WERI-Rb-1 (cell line): Measurements from ENCODE around the gene KLHL36.
"Not testable (repeated sequence)": the region's sequence is repeated elsewhere in the genome, so short reads cannot be mapped to it uniquely, and the experiment has no call there.

ENCODE experiments used
- DNase-seq: peaks from one replicate; pipeline ENCODE4 v3.0.0-alpha.2; 2020
- H3K27ac ChIP-seq: fragments of 250-450 bp; sonication (Bioruptor Pico); 2 replicates; pipeline ENCODE4 v1.5.1; 2020; ENCODE audit warnings: mild to moderate bottlenecking, moderate library complexity
- H3K27me3 ChIP-seq: fragments of 250-450 bp; sonication (Bioruptor Pico); 2 replicates; pipeline ENCODE4 v1.5.1; 2021; ENCODE audit warnings: mild to moderate bottlenecking, low read depth, moderate library complexity; ENCODE audit not compliant: insufficient read depth, severe bottlenecking
- H3K36me3 ChIP-seq: fragments of 250-450 bp; sonication (Bioruptor Pico); 2 replicates; pipeline ENCODE4 v1.5.1; 2020; ENCODE audit warnings: mild to moderate bottlenecking, moderate library complexity
- H3K4me3 ChIP-seq: 2 replicates; pipeline ENCODE4 v1.5.1; 2011; ENCODE audit warnings: low read depth, mild to moderate bottlenecking, control low read depth, low read length
- H3K9me3 ChIP-seq: fragments of 250-450 bp; sonication (Bioruptor Pico); 2 replicates; pipeline ENCODE4 v1.5.1; 2021; ENCODE audit warnings: mild to moderate bottlenecking, moderate library complexity; ENCODE audit not compliant: severe bottlenecking
- TF ChIP-seq, protein P1 (sequence below): IDR thresholded peaks from 2 replicates; pipeline ENCODE4 v1.5.1; 2011; ENCODE audit warnings: low read depth, mild to moderate bottlenecking, control low read depth, inconsistent platforms, low read length

The KLHL36 gene

DNA sequence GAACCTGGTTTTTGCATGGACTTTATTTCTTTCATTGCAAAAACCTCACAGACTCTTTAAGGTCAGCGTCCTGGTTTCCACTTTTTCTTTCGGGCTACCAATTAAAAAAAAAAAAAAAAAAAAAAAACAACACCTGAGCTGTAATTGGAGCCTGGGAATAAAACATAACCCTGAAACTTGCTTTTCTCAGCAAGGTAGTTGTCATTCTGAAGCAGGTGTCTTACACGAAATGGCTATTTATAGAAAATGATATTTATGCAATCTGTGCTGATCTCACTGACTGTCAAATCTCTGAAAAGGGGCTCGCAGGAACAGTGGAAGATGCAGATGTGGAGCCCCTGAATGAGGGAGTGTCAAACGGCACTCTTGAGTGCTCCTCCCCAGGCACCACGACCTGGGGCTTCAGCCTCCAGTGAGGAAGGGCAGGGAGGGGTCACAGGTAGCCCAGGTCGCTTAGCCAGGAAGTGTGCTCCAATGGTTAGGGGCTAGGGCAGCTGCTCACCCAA, 20.0 kb upstream of the KLHL36 start:
- Histone ChIP-seq H3K9me3 (no peaks in the 10 kb centered on the region), H3K4me3 (no peak overlapping the region), H3K27ac (no peak overlapping the region), H3K27me3 (no peaks in the 10 kb centered on the region), H3K36me3 (no peaks in the 10 kb centered on the region)
- DNase-seq, result no peak
- TF ChIP-seq, protein P1, sequence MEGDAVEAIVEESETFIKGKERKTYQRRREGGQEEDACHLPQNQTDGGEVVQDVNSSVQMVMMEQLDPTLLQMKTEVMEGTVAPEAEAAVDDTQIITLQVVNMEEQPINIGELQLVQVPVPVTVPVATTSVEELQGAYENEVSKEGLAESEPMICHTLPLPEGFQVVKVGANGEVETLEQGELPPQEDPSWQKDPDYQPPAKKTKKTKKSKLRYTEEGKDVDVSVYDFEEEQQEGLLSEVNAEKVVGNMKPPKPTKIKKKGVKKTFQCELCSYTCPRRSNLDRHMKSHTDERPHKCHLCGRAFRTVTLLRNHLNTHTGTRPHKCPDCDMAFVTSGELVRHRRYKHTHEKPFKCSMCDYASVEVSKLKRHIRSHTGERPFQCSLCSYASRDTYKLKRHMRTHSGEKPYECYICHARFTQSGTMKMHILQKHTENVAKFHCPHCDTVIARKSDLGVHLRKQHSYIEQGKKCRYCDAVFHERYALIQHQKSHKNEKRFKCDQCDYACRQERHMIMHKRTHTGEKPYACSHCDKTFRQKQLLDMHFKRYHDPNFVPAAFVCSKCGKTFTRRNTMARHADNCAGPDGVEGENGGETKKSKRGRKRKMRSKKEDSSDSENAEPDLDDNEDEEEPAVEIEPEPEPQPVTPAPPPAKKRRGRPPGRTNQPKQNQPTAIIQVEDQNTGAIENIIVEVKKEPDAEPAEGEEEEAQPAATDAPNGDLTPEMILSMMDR, result no peak

DNA sequence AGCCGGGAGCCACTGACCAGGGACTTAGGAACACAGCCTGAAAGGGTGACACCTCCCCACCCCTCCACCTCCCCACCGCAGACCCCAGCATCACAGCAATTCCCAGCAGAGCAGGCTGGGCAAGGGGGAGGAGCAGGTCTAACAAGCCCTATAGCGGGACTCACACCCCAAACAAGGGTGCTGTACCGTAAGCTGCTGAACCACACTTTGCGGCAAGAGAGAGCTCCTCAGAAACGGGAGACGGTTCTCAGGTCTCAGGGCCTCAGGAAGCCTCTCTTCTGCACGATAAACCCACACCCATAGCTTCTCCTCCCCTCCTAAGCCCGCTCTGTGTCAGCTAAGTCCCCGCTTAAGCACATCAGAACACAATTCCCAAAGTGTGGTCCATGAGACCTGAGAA, 18.7 kb upstream of the KLHL36 start:
- TF ChIP-seq, protein P1, result no peak
- H3K9me3 ChIP-seq, result no peaks in the 10 kb centered on the region
- no peak for DNase-seq
- H3K4me3 ChIP-seq, result no peak overlapping the region
- no peak overlapping the region for H3K27ac ChIP-seq
- no peaks in the 10 kb centered on the region for H3K27me3 ChIP-seq
- H3K36me3 ChIP-seq, result no peaks in the 10 kb centered on the region

DNA sequence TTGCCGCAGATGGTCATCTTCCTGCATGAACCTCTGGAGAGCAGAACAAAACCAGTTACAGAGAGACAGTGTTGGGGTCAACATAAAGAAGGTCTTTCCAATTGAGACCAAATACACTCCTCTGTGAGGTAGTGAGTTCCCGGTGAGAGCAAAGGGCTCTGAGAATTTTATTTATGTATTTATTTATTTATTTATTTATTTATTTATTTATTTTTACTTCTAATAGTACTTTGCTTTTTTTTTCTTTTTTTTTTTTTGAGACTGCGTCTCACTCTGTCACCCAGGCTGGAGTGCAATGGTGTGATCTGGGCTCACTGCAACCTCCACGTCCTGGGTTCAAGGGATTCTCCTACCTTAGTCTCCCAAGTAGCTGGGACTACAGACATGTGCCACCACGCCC, 18.3 kb upstream of the KLHL36 start:
- no peaks in the 10 kb centered on the region for H3K27me3 ChIP-seq
- no peak overlapping the region for H3K27ac ChIP-seq
- no peaks in the 10 kb centered on the region for H3K9me3 ChIP-seq
- no peak overlapping the region for H3K4me3 ChIP-seq
- H3K36me3 ChIP-seq, result no peaks in the 10 kb centered on the region
- no peak for DNase-seq
- TF ChIP-seq, protein P1, result no peak

DNA sequence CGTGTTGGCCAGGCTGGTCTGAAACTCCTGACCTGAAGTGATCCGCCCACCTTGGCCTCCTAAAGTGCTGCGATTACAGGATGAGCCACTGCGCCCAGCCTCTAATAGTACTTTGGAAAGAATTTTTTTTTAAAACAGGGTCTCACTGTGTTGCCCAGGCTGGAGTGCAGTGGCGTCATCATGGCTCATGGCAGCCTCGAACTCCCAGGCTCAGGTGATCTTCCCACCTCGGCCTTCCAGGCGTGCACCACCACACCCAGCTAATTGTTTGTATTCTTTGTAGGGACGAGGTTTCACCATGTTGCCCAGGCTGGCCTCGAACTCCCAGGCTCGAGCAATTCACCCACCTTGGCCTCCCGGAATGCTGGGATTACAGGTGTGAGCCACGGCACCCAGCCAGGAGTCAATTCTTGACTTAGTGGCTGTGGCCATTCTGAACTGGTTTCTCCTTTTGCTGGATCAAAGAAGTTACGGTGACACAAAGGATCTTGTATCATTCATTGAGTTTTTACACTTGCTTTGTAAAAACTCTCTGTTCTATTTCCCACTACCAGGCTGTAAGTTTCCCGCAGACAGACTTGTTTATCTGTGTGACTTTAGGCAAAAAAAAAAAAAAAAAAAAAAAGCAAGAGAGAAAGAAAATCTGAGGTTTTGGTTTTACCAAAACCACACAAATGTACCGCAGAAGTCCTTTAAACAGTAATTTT, 17.7 kb upstream of the KLHL36 start:
- no peak for DNase-seq
- Histone ChIP-seq H3K27ac (no peak overlapping the region), H3K27me3 (no peaks in the 10 kb centered on the region), H3K36me3 (no peaks in the 10 kb centered on the region), H3K9me3 (no peaks in the 10 kb centered on the region), H3K4me3 (no peak overlapping the region)
- TF ChIP-seq, protein P1, result no peak

DNA sequence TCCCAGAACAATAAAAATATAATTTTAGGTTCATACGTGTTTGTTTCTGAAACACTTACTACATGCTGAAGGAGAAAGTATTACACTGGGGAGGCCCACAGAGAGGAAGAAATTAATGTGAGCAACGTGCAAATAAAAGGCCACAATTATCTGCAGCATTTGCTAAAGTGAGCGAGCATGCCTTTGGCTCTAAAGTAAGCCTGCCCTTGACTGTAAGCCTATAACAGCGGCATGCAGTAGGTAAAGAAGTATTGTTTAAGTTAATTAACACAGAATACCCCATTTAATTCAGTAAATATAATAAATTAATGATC, 17.2 kb upstream of the KLHL36 start:
- TF ChIP-seq, protein P1, result no peak
- no peak for DNase-seq
- H3K27ac ChIP-seq, result no peak overlapping the region
- no peak overlapping the region for H3K4me3 ChIP-seq
- H3K9me3 ChIP-seq, result no peaks in the 10 kb centered on the region
- no peaks in the 10 kb centered on the region for H3K36me3 ChIP-seq
- no peaks in the 10 kb centered on the region for H3K27me3 ChIP-seq

DNA sequence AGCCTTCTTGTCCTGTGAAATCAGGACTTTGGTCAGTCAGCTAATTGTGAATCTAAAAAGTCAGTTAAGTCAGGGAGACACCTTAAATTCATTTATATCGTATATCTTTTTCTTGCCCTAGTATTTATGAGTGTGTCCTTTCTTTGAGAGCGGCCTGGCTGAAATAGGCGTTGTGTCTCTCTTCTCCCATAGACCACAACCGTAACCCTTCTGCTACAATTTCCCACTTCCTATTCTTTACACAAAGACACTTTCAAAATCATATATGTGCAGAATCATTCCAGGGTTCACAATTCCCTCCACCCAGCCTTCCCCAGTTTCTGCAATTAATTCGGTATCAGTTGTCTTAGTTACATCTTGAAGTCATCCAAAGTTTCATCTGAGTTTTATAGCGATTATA, 16.4 kb upstream of the KLHL36 start:
- TF ChIP-seq, protein P1, result no peak
- H3K36me3 ChIP-seq, result no peaks in the 10 kb centered on the region
- H3K9me3 ChIP-seq, result no peaks in the 10 kb centered on the region
- no peaks in the 10 kb centered on the region for H3K27me3 ChIP-seq
- H3K27ac ChIP-seq, result no peak overlapping the region
- H3K4me3 ChIP-seq, result no peak overlapping the region
- DNase-seq, result no peak

DNA sequence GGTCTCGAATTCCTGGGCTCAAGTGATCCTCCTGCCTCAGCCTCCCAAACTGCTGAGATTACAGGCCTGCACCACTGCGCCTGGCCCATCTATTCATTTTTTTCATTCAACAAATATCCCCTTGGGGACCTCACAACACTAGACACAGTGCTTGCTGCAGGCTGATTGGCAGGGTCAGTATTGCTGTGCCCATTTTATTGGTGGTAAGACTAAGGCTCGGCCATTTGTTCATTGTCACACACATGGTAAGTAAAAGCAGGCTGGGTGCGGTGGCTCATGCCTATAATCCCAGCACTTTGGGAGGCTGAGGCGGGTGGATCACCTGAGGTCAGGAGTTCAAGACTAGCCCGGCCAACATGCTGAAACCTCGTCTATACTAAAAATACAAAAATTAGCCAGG, 15.4 kb upstream of the KLHL36 start:
- not testable (repeated sequence) for H3K9me3 ChIP-seq, H3K27me3 ChIP-seq, H3K27ac ChIP-seq, H3K36me3 ChIP-seq, H3K4me3 ChIP-seq, DNase-seq
